HAP-1 (cell line): ENCODE data around the gene SIRT2.
"Not testable (repeated sequence)": the region's sequence is repeated elsewhere in the genome, so short reads cannot be mapped to it uniquely, and the experiment has no call there.

Experiments
- DNase-seq, 2 experiments: peaks; one replicate each; pipeline ENCODE4 v3.0.0-alpha.2; 2016 to 2020; ENCODE audit warnings: low spot score in 2 of 2
- H3K27me3 ChIP-seq: fragments of 250-450 bp; sonication (Bioruptor Pico); 2 replicates; pipeline ENCODE4 v1.5.1; 2020; ENCODE audit warnings: low read depth, mild to moderate bottlenecking, moderate library complexity
- H3K36me3 ChIP-seq: fragments of 250-450 bp; sonication (Bioruptor Pico); replicated peaks from 2 replicates; pipeline ENCODE4 v1.5.1; 2020; ENCODE audit warnings: mild to moderate bottlenecking
- H3K4me1 ChIP-seq: fragments of 250-450 bp; sonication (Bioruptor Pico); 2 replicates; pipeline ENCODE4 v1.5.1; 2020; ENCODE audit warnings: mild to moderate bottlenecking
- H3K4me3 ChIP-seq: fragments of 250-450 bp; sonication (Bioruptor Pico); 2 replicates; pipeline ENCODE4 v1.5.1; 2020; ENCODE audit warnings: mild to moderate bottlenecking, moderate library complexity
- H3K9me3 ChIP-seq: fragments of 250-450 bp; sonication (Bioruptor Pico); 2 replicates; pipeline ENCODE4 v1.5.1; 2020; ENCODE audit warnings: mild to moderate bottlenecking, moderate library complexity
- in situ Hi-C: fragments of 300-500 bp; cut with MboI; formaldehyde crosslinking; loops from 3 replicates; pipeline ENCODE4 v1.14.3; 2020; ENCODE audit warnings: low sequenced_read_pairs, inconsistent platforms, mixed read lengths

SIRT2 gene

DNA sequence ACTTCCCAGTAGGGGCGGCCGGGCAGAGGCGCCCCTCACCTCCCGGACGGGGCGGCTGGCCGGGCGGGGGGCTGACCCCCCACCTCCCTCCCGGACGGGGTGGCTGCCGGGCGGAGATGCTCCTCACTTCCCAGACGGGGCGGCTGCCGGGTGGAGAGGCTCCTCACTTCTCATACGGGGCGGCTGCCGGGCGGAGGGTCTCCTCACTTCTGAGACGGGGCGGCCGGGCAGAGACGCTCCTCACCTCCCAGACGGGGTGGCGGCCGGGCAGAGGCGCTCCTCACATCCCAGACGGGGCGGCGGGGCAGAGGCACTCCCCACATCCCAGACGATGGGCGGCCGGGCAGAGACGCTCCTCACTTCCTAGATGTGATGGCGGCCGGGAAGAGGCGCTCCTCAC, 43.7 kb downstream of the SIRT2 start:
- H3K4me1 ChIP-seq, in situ Hi-C loops, H3K27me3 ChIP-seq: not testable (repeated sequence)

DNA sequence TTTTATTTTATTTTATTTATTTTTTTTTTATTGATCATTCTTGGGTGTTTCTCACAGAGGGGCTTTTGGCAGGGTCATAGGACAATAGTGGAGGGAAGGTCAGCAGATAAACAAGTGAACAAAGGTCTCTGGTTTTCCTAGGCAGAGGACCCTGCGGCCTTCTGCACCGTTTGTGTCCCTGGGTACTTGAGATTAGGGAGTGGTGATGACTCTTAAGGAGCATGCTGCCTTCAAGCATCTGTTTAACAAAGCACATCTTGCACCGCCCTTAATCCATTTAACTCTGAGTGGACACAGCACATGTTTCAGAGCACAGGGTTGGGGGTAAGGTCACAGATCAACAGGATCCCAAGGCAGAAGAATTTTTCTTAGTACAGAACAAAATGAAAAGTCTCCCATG, 44.5 kb downstream of the SIRT2 start:
- DNase-seq, in situ Hi-C loops: not testable (repeated sequence)

More for the DNA sequence above, 43.7 kb downstream of the SIRT2 start:
- H3K4me3 ChIP-seq, H3K9me3 ChIP-seq, DNase-seq, H3K36me3 ChIP-seq: not testable (repeated sequence)

DNA sequence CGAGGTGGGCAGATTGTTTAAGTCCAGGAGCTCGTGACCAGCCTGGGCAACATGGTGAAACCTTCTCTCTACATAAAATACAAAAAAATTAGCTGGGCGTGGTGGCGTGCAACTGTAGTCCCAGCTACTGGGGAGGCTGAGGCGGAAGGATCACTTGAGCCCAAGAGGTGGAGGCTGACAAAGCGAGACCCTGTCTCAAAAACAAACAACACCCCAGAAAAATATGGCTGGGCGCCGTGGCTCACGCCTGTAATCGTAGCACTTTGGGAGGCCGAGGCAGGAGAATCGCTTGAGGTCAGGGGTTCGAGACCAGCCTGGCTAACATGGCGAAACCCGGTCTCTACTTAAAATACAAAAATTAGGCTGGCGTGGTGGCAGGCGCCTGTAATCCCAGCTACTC, 46.2 kb downstream of the SIRT2 start:
- Histone ChIP-seq H3K4me3 (peak overlapping the region; percentile 76), H3K36me3 (peaks cover 13% of the 10 kb centered on the region), H3K4me1 (peaks cover 14% of the 10 kb centered on the region), H3K9me3 (no peaks in the 10 kb centered on the region), H3K27me3 (no peaks in the 10 kb centered on the region)
- DNase-seq, result no peak
- in situ Hi-C loops, result no loop called here

More for the DNA sequence above, 44.5 kb downstream of the SIRT2 start:
- not testable (repeated sequence) for H3K27me3 ChIP-seq, H3K4me3 ChIP-seq, H3K9me3 ChIP-seq, H3K36me3 ChIP-seq
- peaks cover 11% of the 10 kb centered on the region for H3K4me1 ChIP-seq

DNA sequence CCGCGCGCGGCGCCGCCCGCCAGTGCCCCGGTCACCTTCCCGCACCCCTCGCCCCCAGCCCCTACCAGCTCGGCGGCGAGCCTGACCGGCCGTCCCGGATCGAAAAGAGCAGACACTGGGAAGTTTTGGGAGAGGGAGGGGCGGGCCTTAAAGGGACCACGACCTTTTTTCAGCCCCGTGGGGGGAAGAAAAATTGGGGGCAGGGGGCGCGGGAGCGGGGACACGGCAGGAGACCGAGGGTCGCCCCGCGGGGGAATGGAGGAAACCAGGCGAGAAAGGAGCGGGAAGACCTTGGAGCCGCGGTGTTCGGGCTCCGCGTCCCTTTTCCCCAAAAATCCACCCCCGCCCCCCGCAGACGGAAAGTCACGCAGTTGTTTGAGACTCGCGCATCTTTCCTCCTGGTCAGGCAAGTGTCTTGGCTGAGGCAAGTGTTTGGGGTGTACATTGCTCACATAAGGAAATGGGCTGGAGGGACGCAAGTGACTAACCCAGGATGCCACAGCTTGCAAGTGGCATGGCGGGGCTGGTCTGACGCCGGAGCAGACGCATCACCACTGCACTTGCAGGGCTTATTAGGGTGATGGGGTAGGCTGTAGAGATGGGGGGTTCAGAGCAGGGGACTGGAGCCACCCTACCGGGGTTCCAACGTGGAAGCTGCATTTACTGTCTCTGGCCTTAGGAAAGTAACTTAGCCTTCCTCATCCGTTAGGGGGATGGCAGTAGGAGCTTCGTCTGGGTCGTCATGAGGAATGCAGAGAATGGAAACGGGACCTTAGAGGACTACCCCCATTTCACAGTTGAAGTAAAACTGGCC, 47.0 kb downstream of the SIRT2 start:
- peak in 1 of 2 experiments; percentile 74 for DNase-seq
- peaks cover 22% of the 10 kb centered on the region for H3K4me1 ChIP-seq
- peak overlapping the region; percentile 76 for H3K4me3 ChIP-seq
- in situ Hi-C loops, result no loop called here
- H3K27me3 ChIP-seq, result no peaks in the 10 kb centered on the region
- no peaks in the 10 kb centered on the region for H3K9me3 ChIP-seq
- peaks cover 21% of the 10 kb centered on the region for H3K36me3 ChIP-seq

DNA sequence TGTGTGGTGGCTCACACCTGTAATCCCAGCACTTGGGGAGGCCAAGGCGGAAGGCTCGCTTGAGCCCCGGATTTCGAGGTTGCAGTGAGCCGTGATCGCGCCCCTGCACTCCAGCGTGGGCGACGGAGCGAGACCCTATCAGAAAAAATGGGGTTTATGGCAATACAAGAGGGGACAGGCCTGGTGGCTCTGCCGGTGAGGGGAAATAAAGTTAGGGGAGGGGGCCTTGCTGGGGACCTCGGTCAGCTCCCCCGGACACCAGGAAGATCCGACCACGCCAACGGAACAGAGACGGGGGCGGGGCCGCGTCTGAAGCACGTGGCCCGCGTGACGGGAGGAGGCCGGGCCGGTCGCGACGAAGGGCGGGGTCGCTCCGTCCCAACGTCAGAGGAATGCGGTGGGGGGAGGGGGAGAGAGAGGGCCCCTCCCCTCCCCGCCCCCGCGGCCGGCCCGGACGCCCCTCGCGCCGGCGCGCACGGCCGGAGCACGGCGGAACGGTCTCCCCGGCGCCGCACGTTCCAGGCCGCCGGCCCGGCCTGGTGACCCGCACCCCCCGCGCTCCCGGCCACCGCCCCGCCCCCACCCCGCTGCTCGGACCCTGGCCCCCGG, 47.7 kb downstream of the SIRT2 start:
- peak; percentile 91 to 95 for DNase-seq
- Histone ChIP-seq H3K36me3 (peaks cover 28% of the 10 kb centered on the region), H3K27me3 (no peaks in the 10 kb centered on the region), H3K4me1 (peaks cover 23% of the 10 kb centered on the region), H3K9me3 (no peaks in the 10 kb centered on the region), H3K4me3 (peak overlapping the region; percentile 76)
- in situ Hi-C loops, result no loop called here

GRCh38 chr19:38850976-38851621, 48.3 kb downstream of the SIRT2 start:
- no peaks in the 10 kb centered on the region for H3K9me3 ChIP-seq
- no peak for DNase-seq
- peaks cover 34% of the 10 kb centered on the region for H3K36me3 ChIP-seq
- peaks cover 23% of the 10 kb centered on the region for H3K4me1 ChIP-seq
- in situ Hi-C loops, result no loop called here
- peak overlapping the region; percentile 38 for H3K4me3 ChIP-seq
- no peaks in the 10 kb centered on the region for H3K27me3 ChIP-seq

- in situ Hi-C loops, result no loop called here
- Histone ChIP-seq H3K4me3 (peak overlapping the region; percentile 38), H3K4me1 (peaks cover 23% of the 10 kb centered on the region), H3K36me3 (peaks cover 40% of the 10 kb centered on the region), H3K27me3 (no peaks in the 10 kb centered on the region), H3K9me3 (no peaks in the 10 kb centered on the region)
- no peak for DNase-seq
Measured at GRCh38 chr19:38850436-38850975, 48.9 kb downstream of the SIRT2 start.

DNA sequence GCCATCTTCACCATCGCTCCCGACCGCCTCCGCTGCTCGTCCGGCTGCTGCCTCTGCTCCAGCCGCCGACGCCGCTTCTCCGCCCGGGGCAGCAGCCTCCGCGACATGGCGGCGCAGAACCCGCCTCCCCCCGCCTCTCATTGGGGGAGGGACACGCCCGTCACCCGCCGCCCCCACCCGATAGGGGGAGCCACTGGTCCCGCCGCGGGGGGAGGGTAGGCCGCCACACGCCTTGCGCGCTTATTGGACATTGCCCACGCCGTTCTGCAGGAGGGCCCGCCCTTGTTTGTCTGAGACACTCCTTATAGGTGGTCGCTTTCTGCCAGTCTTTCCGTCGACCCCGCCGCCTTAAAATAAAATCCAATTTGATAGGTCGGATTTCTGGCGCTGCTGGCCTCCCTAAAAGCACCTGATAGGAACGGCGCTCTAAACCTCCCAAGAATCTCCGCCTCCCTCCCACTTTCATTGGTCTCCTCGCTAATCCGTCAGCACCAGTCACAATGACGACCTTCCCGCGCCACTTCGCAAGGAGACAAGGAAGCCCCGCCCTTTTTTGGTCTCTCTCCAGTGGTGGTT, 49.5 kb downstream of the SIRT2 start, which contains the start of gene HNRNPL:
TSS of gene HNRNPL (minus strand) at position 127 of the 576 bp plus-strand sequence. CDS start at position 107, 20 bp downstream.
- H3K9me3 ChIP-seq, result no peaks in the 10 kb centered on the region
- in situ Hi-C loops, result no loop called here
- peaks cover 23% of the 10 kb centered on the region for H3K4me1 ChIP-seq
- DNase-seq, result peak; percentile 100
- H3K36me3 ChIP-seq, result peaks cover 46% of the 10 kb centered on the region
- H3K27me3 ChIP-seq, result no peaks in the 10 kb centered on the region
- H3K4me3 ChIP-seq, result peak within 1 kb of the TSS; percentile 46

GRCh38 chr19:38849147-38849859, 50.1 kb downstream of the SIRT2 start:
- Histone ChIP-seq H3K9me3 (no peaks in the 10 kb centered on the region), H3K27me3 (no peaks in the 10 kb centered on the region), H3K4me1 (peaks cover 23% of the 10 kb centered on the region), H3K36me3 (peaks cover 52% of the 10 kb centered on the region), H3K4me3 (peak overlapping the region; percentile 46)
- DNase-seq, result peak; percentile 93 to 98
- in situ Hi-C loops, result no loop called here

- DNase-seq, result no peak
- H3K9me3 ChIP-seq, result no peaks in the 10 kb centered on the region
Measured at GRCh38 chr19:38848299-38849146, 50.9 kb downstream of the SIRT2 start.

DNA sequence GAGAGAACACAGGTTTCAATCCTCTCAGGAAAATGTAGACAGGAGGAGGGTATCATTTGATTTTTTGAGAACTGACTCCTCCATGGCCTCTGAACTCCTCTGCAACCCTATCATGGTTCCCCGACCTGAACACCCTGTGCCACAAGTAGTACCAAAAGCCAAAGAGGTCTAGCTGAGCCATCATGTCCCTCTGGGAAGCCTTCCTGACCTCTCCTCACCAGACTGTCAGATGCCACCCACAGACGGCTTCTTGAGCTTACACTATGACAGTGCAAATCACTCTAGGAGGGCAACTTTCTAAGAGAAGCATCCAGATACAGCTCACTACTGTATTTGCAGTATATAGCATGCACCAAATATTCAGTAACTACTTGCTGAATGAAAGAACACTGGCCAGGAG, 53.3 kb downstream of the SIRT2 start:
- no peak overlapping the region for H3K4me3 ChIP-seq
- H3K9me3 ChIP-seq, result no peaks in the 10 kb centered on the region
- H3K4me1 ChIP-seq, result peaks cover 17% of the 10 kb centered on the region
- in situ Hi-C loops, result no loop called here
- DNase-seq, result no peak
- H3K36me3 ChIP-seq, result peaks cover 83% of the 10 kb centered on the region
- no peaks in the 10 kb centered on the region for H3K27me3 ChIP-seq

More at GRCh38 chr19:38848299-38849146, 50.9 kb downstream of the SIRT2 start:
- H3K27me3 ChIP-seq, result no peaks in the 10 kb centered on the region
- H3K4me3 ChIP-seq, result peak overlapping the region; percentile 46
- in situ Hi-C loops, result no loop called here
- H3K4me1 ChIP-seq, result peaks cover 23% of the 10 kb centered on the region
- H3K36me3 ChIP-seq, result peaks cover 60% of the 10 kb centered on the region

- H3K4me1 ChIP-seq, result peaks cover 12% of the 10 kb centered on the region
- no peaks in the 10 kb centered on the region for H3K9me3 ChIP-seq
- no peak for DNase-seq
- H3K4me3 ChIP-seq, result no peak overlapping the region
- H3K27me3 ChIP-seq, result no peaks in the 10 kb centered on the region
- H3K36me3 ChIP-seq, result peaks cover 89% of the 10 kb centered on the region
- in situ Hi-C loops, result no loop called here
Measured at GRCh38 chr19:38845374-38846024, 53.9 kb downstream of the SIRT2 start.
